Activated CD8-positive, alpha-beta memory T cell treated with anti-CD3 and anti-CD28 coated beads for 24 hours (primary cell): ENCODE results near the gene PGC.

Source experiments
- DNase-seq: peaks from one replicate; pipeline ENCODE4 v3.0.0-alpha.2; 2020

PGC gene

DNA sequence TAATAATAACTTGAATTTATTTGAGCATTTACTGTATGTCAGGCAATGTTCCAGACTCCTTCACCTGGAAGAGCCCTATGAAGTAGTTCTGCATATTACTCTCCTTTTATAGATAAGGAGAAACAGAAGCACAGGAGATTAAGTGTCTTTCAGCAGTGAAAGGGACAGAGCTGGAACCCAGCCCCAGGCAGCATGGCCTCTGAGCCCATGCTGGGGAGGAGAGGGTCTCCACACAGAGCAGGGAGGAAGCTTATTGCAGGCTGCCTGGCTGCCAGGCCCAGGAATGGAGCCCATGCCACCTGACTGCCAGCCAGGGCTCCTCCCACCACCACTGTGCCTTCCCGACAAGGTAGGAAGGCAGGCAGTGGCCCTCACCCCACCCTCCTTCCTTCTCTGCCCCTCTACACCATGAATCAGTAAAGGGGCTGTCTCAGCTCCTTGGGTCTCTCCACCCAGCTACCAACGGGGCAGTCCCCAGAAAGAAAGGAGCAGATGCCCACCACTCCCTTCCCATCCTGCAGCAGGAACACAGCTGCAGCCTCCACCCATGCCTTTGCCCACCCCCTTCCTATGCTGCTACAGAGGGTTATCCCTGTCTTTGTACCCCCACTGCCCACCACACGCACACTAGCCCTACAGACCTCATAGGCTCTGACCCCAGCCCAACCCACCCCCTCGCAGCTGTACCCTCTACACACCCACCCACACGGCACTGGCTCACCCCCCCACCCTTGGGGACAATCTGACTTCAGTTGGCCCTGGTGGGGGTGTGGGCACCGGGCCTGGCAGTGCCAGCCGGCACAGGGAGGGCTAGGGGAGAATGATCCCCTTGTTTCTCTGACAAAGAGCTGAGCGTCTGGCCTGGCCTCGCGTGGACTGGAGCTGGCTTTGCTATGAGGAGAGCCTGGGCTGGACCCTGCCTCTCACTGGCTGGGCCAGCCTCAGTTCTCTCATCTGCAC lies 53.6 kb downstream of the PGC start:
- DNase-seq = no peak

DNA sequence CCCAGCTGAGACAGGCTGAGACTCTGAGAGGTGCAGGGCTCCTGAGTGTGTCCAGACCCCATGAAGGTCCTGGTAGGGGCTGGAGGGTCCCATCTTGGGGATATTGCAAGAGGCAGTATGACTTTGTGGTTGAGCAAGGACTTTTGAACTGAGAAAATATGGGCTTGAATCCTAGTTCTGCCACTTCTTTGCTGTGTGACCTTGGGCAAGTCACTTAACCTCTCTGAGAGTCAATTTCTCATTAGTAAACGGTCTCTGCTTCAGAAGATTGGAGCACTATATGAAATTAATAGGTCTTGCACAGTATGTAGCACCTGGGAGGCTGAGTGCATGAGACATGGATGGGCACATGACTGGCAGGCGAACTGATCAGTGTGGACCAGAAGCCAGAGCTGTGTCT lies 54.5 kb downstream of the PGC start:
- DNase-seq = no peak

DNA sequence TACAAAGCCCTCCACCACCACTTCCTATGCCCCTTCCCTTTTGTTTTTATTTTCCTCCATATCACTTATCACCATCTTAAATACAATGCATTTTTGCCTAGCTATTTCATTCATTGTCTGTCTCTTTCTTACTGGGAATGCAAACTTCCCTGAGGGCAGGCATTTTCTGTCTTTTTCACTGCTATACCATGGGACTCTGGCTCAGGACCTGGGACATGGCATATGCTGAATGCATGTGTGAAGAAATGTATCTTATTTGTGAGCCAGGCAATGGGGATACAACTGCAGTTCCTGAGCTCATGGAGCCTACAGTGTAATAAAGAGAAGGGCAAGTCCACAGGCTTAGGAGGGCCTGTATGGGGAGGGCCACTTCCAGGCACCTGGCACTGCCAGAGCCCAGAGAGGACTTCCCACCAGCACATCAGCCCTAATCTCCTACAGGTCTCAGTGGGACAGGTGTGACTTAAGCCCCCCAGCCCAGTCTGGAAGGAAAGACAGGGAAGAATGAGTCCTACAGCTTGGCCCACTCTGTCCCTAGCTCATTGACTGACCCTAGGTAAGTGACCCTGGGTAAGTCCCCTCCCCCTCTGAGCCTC lies 55.0 kb downstream of the PGC start:
- no peak for DNase-seq

DNA sequence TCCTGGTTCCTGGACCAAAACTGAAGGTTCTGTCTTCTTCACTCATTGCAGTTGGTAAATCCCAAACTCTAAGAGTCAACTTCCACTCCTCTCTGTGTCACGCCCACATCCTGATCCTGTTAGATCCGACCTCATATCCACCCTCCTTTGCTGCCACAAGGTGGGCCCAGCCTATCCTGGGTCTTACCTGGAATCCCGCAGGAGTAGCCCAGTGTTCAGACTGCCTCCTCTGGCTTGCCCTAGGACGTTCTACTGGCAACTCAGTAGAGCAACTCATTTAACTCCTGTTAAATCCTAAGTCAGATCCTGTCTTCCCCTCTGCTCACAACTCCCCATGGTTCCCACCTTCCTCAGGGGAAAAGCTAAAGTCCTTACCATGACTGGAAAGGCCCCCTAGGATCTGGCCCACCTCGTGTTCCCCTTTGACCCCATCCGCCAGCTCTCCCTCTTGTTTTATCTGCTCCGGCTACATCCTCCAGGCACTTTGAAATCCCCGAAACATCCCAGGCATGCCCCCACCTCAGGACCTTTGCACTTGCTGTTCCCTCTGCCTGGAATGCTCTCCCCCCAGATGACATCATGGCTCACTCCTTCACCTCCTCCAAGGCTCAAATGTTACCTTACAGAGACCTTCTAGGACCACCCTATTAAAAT lies 55.6 kb downstream of the PGC start:
- no peak for DNase-seq

DNA sequence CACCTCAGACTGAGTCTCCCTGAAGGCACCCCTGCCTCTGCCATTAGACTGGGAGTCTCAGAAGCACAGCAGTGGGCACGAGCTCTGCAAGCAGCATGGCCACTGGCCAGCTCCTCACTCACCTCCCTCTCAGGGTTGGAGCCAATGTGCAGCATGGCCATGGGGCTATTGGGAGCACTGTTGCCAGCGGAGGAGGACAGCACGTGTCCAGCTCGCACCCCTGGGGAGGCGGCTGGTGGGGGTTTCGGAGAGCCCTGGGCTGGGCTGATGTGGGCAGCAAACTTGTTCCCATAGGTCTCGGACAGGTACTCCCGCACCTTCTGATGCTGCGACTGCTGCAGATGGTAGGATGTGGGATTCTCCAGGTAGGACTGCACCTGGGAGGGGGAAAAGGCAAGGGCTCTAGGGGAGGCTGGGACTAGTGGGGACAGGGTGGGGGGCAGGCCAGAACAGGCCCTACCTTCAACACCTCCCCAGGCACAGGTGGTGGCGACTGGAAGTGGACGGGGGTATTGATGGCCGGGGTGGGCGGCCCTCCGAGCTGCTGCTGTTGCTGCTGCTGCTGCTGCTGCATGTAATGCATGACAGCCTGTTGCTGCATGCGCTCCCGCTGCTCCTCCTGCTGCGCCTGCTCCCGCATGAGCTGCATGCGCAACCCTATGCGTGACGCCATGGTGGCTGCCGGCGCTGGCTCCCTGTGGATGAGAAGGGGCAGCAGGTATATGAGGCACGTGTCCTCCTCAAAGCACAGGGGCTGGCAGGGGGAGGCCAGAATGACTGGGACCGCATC lies 56.5 kb downstream of the PGC start:
- no peak for DNase-seq

DNA sequence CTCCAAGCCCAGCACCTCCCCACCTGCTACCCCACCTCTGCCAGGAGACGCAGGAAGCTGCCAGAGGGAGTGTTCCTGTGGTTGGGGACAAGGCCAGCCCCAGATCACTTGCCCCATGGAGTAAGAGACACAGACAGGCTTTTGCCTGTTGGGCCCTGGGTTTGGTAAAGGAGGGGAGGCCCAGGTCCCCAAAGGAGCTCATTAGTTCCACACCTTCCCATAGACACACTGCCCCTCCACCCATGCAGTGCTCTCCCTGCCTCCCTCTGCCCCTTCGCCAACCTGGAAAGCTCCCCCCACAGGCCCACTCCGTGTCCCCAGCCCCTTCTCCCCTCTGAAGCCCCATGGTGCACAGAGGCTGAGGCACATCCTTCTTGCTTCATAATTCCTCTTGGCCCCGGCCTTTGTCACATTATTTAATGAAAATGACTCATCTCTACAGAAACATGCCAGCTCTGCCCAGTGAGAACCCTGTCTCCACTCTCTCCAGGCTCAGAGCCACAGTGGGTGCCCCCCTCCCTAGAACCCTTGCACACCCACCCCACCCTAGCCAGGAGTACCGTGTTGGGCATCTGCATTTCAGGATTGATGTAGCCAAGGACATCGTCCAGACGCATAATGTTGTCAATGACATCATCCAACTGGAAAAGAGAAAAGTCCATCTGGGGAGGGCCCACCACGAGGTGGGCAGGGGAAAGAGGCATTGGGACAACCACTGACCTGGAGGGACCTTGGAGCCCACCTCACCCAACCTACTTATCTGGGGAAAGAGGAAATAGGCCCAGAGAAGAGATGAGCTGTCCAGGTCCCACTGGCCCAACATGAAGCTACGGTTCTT lies 57.8 kb downstream of the PGC start:
- no peak for DNase-seq

DNA sequence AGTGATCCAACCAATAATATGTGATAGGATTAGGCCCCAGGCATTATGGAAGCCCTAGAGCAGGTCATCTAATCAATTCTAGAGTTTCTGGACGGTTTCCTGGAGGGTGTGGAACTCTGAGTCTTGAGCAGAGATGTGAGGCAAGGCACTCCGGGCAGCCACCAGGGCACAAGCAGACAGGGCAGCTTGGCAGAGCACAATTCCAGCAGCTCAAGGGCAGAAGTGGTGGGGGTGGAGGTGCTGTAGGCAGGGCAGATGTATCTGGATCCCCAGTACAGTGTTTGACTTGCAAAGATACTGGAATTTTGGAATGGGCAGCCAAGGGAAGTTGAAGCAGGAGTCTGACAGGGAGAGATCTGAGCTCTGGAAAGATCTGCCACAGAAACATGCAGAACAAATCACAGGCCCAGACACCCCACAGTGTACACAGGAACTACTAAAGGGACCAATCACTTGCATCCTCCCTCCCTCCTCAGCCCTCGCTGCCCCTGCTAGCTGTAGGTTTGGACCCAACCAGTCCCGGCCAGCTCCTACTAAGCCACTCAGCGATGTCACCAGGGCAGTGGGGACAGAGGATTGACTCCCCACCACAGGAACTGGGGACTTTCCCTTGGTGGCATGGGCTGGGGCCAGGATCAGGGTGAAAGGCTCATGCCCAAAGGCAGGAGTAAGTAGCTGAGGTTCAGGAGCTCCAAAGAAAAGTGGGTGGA lies 58.8 kb downstream of the PGC start:
- no peak for DNase-seq

DNA sequence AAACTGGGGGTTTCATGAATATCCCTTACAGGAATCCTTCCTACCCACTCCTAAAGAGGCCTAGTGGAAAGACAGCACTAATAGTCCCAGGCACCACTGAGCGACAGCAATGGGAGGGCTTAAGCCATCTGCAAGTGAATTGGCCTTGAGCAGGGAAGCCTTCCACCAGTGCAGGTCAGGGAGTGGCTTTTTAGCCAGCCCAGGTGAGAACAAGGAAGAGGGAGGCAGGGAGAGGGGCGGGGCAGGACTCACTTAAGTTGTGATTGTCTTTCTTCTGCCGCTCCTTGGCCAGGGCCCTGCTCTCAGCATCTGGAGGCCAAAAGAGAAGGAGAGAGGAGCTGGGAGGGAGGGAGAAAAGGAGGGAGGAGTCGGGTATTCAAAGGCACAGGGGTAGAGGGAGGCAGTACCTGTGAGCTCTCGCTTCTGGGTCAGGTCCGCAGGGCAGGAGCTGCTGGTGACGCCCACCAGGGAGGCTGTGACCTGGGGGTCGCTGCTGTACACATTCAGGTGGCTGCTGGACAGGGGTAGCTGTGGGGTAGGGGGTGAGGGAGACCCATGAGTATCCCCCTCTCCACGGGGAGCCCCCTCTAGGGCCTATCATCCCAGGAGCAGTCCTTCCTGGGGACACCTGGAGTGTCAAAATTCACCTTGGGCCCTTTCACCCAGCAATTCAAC lies 59.6 kb downstream of the PGC start:
- no peak for DNase-seq
